GM18498 (cell line): ENCODE results near the gene MTO1.
"Not testable (repeated sequence)": the region's sequence is repeated elsewhere in the genome, so short reads cannot be mapped to it uniquely, and the experiment has no call there.

Experiments
- ATAC-seq: cut with Tn5 transposase; IDR thresholded peaks from one replicate; pipeline ENCODE4 v1.9.1; 2021; ENCODE audit warnings: mild to moderate bottlenecking, moderate library complexity; ENCODE audit not compliant: unreplicated experiment

Gene MTO1

GRCh38 chr6:73523434-73524123 lies 62.0 kb downstream of the MTO1 start:
- peak; percentile 52 for ATAC-seq

DNA sequence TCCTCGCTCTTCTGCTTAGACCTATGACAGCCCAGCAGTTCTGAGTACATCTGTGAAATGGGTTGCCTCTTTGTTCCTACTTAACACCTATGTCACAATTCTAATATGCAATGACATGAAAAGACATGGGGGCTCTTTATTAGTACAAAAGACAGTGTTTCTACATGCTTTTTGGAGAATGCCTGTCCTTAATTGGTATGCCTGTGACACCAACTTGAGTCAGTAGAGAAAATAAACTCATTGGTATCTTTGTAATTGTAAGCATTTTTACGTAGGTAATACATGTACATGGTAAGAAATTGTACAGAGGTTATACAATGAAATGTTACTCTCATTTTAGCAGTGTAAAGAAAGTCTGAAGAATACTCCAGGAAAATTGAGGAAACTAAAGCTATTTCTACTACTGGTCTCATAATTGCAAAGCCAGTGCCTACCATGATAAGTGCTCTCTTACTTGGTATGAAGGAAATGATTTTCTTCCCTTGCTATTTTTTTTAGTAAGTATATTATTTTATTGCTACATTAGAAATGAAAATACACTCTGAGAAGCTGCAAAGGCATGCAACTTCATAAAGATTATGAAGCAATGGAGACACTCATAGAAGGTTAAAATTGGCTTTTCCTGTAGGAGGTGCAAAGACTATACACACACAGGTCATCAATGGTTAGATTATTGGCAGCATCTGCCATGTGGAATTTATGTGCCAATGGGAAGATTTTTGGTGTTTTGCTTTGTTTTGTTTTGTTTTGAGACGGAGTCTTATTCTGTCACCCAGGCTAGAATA lies 64.2 kb downstream of the MTO1 start:
- ATAC-seq: no peak

DNA sequence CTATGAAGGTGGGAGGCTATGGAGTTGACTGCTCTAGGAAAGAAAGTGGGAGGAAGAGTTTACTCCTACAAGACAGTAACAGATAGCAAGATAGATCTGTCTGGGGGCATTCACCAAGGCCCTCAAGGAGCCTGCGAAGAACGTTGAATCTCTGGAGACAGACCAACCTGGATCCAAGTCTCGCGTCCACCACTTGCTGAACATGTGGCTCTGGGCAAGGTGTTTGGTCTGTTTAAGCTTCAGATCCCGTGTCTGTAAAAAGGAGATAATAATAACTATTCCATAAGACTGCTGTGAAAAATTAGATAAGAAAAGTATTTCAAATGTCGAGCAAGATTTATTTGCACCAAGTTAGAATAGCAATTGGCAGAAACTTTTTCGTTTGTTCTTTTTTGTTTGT lies 67.4 kb downstream of the MTO1 start:
- no peak for ATAC-seq

- no peak for ATAC-seq
These were observed 70.8 kb downstream of the MTO1 start for GRCh38 chr6:73532293-73532692.

- ATAC-seq: no peak
These were observed 73.1 kb downstream of the MTO1 start for GRCh38 chr6:73534628-73535027.

- peak; percentile 57 for ATAC-seq
These were observed 76.1 kb downstream of the MTO1 start for GRCh38 chr6:73537677-73538076.

GRCh38 chr6:73538116-73538779 lies 76.7 kb downstream of the MTO1 start:
- peak; percentile 19 for ATAC-seq

- not testable (repeated sequence) for ATAC-seq
These were observed 80.9 kb downstream of the MTO1 start for GRCh38 chr6:73542481-73542880.

- no peak for ATAC-seq
These were observed 81.4 kb downstream of the MTO1 start for GRCh38 chr6:73542891-73543290.

- no peak for ATAC-seq
These were observed 85.5 kb downstream of the MTO1 start for GRCh38 chr6:73547036-73547435.

GRCh38 chr6:73548458-73549446 lies 87.2 kb downstream of the MTO1 start:
- no peak for ATAC-seq

DNA sequence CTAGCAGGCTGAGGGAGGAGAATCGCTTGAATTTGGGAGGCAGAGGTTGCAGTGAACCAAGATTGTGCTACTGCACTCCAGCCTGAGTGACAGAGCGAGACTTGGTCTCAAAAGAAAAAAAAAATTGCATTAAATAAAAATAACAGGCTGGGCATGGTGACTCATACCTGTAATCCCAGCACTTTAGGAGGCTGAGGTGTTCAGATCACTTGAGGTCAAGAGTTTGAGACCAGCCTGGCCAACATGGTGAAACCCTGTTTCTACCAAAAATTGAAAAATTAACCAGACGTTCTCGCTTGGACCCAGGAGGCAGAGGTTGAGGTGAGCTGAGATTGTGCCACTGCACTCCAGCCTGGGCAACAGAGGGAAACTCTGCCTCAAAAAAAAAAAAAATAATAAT lies 89.6 kb downstream of the MTO1 start:
- not testable (repeated sequence) for ATAC-seq

- ATAC-seq: not testable (repeated sequence)
These were observed 93.9 kb downstream of the MTO1 start for GRCh38 chr6:73555380-73555949.

DNA sequence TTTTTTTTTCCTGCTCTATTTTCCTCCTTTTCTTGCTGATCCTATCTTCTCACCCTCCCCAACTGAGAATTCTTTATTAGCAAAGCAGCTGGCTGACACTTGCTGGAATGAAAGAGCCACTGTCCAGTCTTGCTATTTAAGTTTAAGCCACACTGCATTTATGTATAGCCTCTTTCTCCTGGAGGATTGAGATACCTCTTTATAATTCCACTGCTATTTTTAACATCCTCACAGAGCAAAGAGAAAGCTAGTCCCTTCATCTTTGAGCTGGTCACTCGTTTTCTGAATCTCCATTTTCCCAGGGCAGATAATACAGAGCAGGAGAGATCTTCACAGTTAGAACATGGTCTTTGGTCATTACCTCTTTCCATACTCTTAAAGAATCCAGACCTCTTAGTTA lies 95.3 kb downstream of the MTO1 start:
- no peak for ATAC-seq
